Parathyroid adenoma (tissue), 2 donors: ENCODE results near the gene ZDHHC16.
A peak's percentile ranks its signal among the peaks of the same experiment; 100 is the strongest.

Experiments
- H2AFZ ChIP-seq: fragments of 300-600 bp; sonication (generic); one replicate; pipeline ENCODE4 v1.7.0; 2017; ENCODE audit warnings: antibody characterized with exemption, mild to moderate bottlenecking
- H3K27ac ChIP-seq: fragments of 300-600 bp; sonication (generic); one replicate; pipeline ENCODE4 v1.7.0; 2017
- H3K27me3 ChIP-seq: fragments of 300-600 bp; sonication (generic); one replicate; pipeline ENCODE4 v1.7.0; 2017; ENCODE audit warnings: low read length; ENCODE audit not compliant: control insufficient read depth, insufficient read depth
- H3K36me3 ChIP-seq: fragments of 300-600 bp; sonication (generic); one replicate; pipeline ENCODE4 v1.7.0; 2017; ENCODE audit warnings: low read length; ENCODE audit not compliant: control insufficient read depth, insufficient read depth
- H3K4me1 ChIP-seq: fragments of 300-600 bp; sonication (generic); one replicate; pipeline ENCODE4 v1.7.0; 2017; ENCODE audit warnings: control low read depth
- H3K4me2 ChIP-seq: fragments of 300-600 bp; sonication (generic); one replicate; pipeline ENCODE4 v1.7.0; 2017; ENCODE audit warnings: low read length
- H3K4me3 ChIP-seq: fragments of 300-600 bp; sonication (generic); one replicate; pipeline ENCODE4 v1.7.0; 2017; ENCODE audit warnings: low read depth, low read length
- H3K79me2 ChIP-seq: fragments of 300-600 bp; sonication (generic); one replicate; pipeline ENCODE4 v1.7.0; 2017; ENCODE audit warnings: control low read depth
- H3K9ac ChIP-seq: fragments of 300-600 bp; sonication (generic); one replicate; pipeline ENCODE4 v1.7.0; 2017; ENCODE audit warnings: mild to moderate bottlenecking
- H3K9me3 ChIP-seq: fragments of 300-600 bp; sonication (generic); one replicate; pipeline ENCODE4 v1.7.0; 2017; ENCODE audit warnings: low read length; ENCODE audit not compliant: control insufficient read depth
- CTCF ChIP-seq: fragments of 300-600 bp; sonication (generic); IDR thresholded peaks from one replicate; pipeline ENCODE4 v1.7.0; 2017; ENCODE audit warnings: antibody characterized with exemption, mild to moderate bottlenecking
- donor health status: primary hyperparathyroidism.

Gene ZDHHC16

DNA sequence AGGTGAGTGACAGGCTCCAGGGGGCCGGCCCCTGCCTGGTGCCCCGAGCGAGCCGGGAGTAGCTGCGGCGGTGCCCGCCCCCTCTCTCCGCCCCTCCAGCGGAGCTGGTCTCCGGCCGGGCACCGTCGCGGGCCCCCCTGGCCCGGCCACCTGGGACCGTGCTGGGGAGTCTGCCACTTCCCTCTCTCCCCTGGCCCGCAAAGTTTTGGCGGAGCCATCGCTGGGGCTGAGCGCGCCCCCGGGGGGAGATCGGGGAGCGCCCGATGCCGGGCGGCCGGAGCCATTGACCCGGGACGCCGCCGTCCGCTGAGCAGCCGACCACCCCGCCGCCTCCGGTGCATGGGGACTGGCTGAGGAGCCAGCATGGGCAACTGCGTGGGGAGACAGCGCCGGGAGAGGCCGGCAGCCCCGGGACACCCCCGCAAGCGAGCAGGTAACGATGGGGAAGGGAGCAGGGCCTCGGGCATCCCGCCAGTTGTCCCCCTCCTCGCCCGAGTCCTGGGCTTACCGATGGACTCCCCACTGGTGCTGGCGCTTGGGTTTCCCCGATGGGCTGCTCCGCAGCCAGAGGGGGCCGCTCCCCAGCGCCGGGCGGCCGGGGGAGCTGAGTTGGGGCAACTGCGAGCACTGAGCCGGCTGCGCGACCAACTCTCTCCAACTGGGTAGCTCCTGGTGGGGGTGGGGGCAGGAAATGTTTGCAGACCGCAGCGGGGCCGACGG, 53.0 kb downstream of the ZDHHC16 start, which contains the start of gene UBTD1:
TSS of gene UBTD1 (plus strand) at position 84 of the 720 bp plus-strand sequence. CDS start at position 364, 280 bp downstream.
- Histone ChIP-seq H3K4me2 (peak within 1 kb of the TSS; percentile 98), H3K36me3 (no peaks in the 10 kb centered on the region), H3K9me3 (no peaks in the 10 kb centered on the region), H3K4me1 (peaks cover 3% of the 10 kb centered on the region), H3K27me3 (no peaks in the 10 kb centered on the region), H3K4me3 (peak within 1 kb of the TSS; percentile 90), H3K27ac (peak within 1 kb of the TSS; percentile 81), H2AFZ (peak within 1 kb of the TSS; percentile 78), H3K79me2 (peaks cover 29% of the 10 kb centered on the region), H3K9ac (peak within 1 kb of the TSS; percentile 68)
- TF ChIP-seq CTCF = no peak

DNA sequence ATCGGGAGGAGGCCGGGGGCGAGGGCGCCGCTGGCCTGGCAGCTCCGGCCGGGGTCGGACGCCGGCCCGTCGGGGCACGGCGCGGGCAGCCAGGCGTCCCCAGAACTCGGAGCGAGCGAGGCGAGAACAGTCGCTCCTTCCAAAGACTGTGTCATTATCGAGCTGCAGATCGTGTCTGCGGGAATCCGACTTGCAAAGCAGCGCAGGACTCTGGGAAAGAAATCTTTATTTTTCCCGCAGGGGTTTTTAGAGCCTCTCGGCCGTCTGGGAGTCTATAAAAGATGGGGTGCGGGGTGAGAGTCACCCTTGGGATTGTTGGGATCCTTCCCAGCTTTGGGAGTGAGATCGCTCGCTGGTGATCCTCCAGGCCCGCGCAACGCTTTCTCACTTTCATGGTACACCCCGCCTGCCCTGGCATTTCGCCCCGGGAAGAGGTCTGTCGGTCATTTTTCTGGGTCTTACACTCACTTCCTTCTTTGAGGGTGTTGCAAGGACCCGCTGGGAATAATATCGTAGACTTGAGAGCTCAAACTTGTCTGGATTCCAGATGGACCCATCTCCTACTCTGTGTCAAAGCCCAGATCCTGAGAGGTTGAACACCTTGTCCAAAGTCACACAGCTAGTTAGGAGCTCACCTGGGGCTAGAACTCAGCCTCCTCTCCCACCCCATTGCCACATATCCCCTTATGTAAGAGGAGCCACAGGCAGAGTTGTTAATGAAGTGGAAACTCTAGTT, 53.8 kb downstream of the ZDHHC16 start:
- Histone ChIP-seq H3K36me3 (no peaks in the 10 kb centered on the region), H2AFZ (peak overlapping the region; percentile 78), H3K27ac (no peak overlapping the region), H3K79me2 (peaks cover 32% of the 10 kb centered on the region), H3K4me2 (peak overlapping the region; percentile 87), H3K9me3 (no peaks in the 10 kb centered on the region), H3K27me3 (no peaks in the 10 kb centered on the region), H3K4me1 (peaks cover 3% of the 10 kb centered on the region), H3K9ac (no peak overlapping the region), H3K4me3 (peak overlapping the region; percentile 90)
- TF ChIP-seq CTCF = no peak

DNA sequence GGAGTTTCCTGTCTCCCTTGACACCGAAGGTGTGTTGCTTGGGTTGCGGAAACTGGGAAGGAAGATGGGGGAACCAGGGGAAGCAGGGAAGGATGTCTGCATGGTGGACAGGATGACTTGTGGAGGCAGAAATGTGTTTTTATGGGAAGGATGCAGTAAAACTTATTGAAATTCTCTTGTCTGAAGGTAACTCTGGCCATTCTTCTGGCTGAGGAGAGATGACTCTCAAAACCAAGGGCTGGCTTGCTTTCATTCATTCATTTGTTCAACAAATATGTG, 54.3 kb downstream of the ZDHHC16 start:
- Histone ChIP-seq H3K9ac (no peak overlapping the region), H3K79me2 (peaks cover 31% of the 10 kb centered on the region), H3K4me1 (peaks cover 3% of the 10 kb centered on the region), H3K4me2 (peak overlapping the region; percentile 87), H2AFZ (peak overlapping the region; percentile 78), H3K9me3 (no peaks in the 10 kb centered on the region), H3K36me3 (no peaks in the 10 kb centered on the region), H3K27ac (no peak overlapping the region), H3K4me3 (peak overlapping the region; percentile 90), H3K27me3 (no peaks in the 10 kb centered on the region)
- no peak for TF ChIP-seq CTCF

DNA sequence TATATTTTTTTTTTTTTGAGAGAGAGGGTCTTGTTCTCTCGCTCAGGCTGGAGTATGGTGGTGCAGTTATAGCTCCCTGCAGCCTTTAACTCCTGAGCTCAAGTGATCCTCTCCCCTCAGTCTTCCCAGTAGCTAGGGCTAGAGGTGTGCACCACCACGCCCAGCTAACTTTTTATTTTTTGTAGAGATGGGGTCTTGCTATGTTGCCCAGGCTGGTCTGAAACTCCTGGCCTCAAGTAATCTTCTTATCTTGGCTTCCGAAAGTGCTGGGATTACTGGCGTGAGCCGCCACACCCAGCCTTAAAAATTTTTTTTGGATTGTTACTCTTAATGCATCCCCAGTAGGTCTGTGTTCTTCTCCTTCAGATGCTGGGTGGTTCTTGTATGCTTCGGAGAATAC, 56.9 kb downstream of the ZDHHC16 start:
- no peak for TF ChIP-seq CTCF
- H3K79me2 ChIP-seq = peaks cover 17% of the 10 kb centered on the region
- H3K9me3 ChIP-seq = no peaks in the 10 kb centered on the region
- H3K27me3 ChIP-seq = no peaks in the 10 kb centered on the region
- peaks cover 3% of the 10 kb centered on the region for H3K4me1 ChIP-seq
- H3K27ac ChIP-seq = no peak overlapping the region
- no peak overlapping the region for H3K4me2 ChIP-seq
- H3K9ac ChIP-seq = no peak overlapping the region
- H2AFZ ChIP-seq = no peak overlapping the region
- H3K4me3 ChIP-seq = no peak overlapping the region
- H3K36me3 ChIP-seq = no peaks in the 10 kb centered on the region
